Ectodermal cell (in vitro differentiated cells): ENCODE measurements around the gene CCL20.

Source experiments
- H3K27ac ChIP-seq: 2 replicates; pipeline ENCODE4 v1.7.0; 2013; ENCODE audit warnings: mild to moderate bottlenecking, low read depth, low read length; ENCODE audit not compliant: insufficient read depth, poor library complexity, severe bottlenecking
- H3K27me3 ChIP-seq: 2 replicates; pipeline ENCODE4 v1.7.0; 2013; ENCODE audit warnings: mild to moderate bottlenecking, low read length; ENCODE audit not compliant: insufficient read depth, control insufficient read depth, poor library complexity, severe bottlenecking
- H3K36me3 ChIP-seq: one replicate; pipeline ENCODE4 v1.7.0; 2013; ENCODE audit warnings: low read length; ENCODE audit not compliant: control insufficient read depth, insufficient read depth
- H3K4me1 ChIP-seq: one replicate; pipeline ENCODE4 v1.7.0; 2013; ENCODE audit warnings: low read length; ENCODE audit not compliant: control insufficient read depth, insufficient read depth
- H3K4me3 ChIP-seq: 2 replicates; pipeline ENCODE4 v1.7.0; 2013; ENCODE audit warnings: low read depth, low read length, control low read depth; ENCODE audit not compliant: insufficient read depth
- H3K9me3 ChIP-seq: 2 replicates; pipeline ENCODE4 v1.7.0; 2013; ENCODE audit warnings: mild to moderate bottlenecking, low read length, moderate library complexity; ENCODE audit not compliant: control insufficient read depth
- WGBS, 2 experiments: methylation state at CpG; one replicate each; pipeline ENCODE4 v1.1.7; 2013; ENCODE audit warnings: missing lambda C conversion rate in 2 of 2; 5-methylcytosine and 5-hydroxymethylcytosine counted together

CCL20 gene

DNA sequence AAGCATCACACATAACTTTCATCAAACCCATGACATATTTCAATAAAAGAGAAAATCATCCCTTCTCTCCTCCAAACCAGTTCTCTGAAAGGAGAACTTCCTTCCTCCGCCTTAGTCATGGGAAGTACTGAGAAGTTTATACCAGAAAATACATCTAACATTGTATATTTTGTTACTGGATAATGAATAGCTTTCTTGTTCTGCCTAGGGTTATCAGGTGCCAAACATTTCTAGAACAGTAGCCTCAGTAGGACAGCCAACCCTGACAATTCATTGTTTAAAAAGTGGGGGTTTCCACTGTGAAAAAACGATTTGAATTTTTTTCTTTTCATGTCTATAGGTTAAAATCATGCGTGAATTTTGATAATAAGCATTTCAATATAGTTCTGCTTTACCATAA, 41.8 kb downstream of the CCL20 start:
- H3K4me3 ChIP-seq, result no peak overlapping the region
- H3K27me3 ChIP-seq, result no peaks in the 10 kb centered on the region
- H3K36me3 ChIP-seq, result no peaks in the 10 kb centered on the region
- H3K27ac ChIP-seq, result no peak overlapping the region
- H3K9me3 ChIP-seq, result no peaks in the 10 kb centered on the region
- no peaks in the 10 kb centered on the region for H3K4me1 ChIP-seq
- 0 to 69% methylated on average over 1 to 2 of the region's 3 CpGs for WGBS, 2 experiments

DNA sequence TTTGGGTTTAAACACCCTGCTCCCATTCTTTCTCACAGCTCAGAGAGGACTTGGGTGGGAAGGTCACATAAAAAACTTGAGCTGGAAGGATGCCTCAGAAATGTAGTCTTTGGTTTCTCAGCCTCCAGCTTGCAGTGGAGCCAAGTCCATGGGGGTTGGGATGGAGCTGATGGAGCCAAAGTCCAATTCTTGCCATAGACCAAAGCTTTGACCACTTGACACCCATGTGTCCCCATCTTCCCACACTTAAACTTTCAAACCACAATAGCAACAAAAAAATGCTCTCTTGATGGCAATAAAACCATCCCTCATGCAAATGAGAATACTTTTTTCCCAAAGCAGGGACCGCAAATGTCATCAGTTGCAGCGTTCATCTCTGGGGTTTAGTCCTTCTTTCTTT, 43.1 kb downstream of the CCL20 start:
- Histone ChIP-seq H3K4me1 (no peaks in the 10 kb centered on the region), H3K27me3 (no peaks in the 10 kb centered on the region), H3K36me3 (no peaks in the 10 kb centered on the region), H3K4me3 (no peak overlapping the region), H3K27ac (no peak overlapping the region), H3K9me3 (no peaks in the 10 kb centered on the region)
- WGBS, 2 experiments, result 96 to 100% methylated on average over 2 of the region's 2 CpGs

DNA sequence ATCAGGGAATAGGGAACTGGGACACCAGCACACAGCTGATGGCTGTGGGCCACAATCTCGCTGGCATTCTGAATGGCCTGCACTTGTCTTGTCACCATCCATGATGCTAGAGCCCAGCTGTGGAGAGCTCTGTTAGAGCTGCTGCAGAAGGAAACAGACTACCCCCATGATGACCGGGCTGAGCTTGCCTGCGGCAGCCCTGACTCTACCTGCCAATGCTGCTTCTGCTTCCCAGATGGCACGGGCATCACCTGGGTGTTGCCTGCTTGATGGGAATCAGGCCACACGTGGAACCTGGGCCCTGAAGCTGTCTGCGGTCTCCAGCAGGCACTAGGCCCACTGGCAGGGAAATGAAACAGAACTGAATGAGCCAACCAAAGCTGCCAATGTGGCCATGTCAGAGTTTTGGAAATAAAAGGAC, 46.6 kb downstream of the CCL20 start:
- 92% methylated on average over 6 of the region's 6 CpGs for WGBS, 2 experiments
- Histone ChIP-seq H3K9me3 (no peaks in the 10 kb centered on the region), H3K36me3 (no peaks in the 10 kb centered on the region), H3K27ac (no peak overlapping the region), H3K27me3 (no peaks in the 10 kb centered on the region), H3K4me3 (no peak overlapping the region), H3K4me1 (no peaks in the 10 kb centered on the region)

DNA sequence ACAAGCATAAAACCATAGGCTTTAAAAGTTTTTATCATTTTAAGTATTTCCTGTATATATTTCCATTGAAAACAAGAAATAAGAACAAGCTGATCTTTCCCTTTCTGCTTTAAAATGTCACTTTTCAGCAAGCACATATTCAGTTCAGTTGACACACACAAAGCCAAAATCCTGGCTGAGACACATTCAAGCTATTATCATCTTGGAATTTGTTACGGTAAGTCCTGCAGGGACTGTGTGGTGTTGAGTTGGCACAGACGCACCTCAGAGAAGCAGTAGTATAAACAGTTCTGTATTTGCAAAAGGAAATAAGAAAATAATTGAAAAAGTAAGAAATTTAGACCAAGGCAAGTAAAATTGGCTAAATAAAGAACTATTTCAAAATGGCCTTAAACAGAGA, 47.4 kb downstream of the CCL20 start:
- H3K27me3 ChIP-seq, result no peaks in the 10 kb centered on the region
- 96 to 100% methylated on average over 2 of the region's 2 CpGs for WGBS, 2 experiments
- no peak overlapping the region for H3K4me3 ChIP-seq
- no peak overlapping the region for H3K27ac ChIP-seq
- H3K9me3 ChIP-seq, result no peaks in the 10 kb centered on the region
- H3K36me3 ChIP-seq, result no peaks in the 10 kb centered on the region
- no peaks in the 10 kb centered on the region for H3K4me1 ChIP-seq

DNA sequence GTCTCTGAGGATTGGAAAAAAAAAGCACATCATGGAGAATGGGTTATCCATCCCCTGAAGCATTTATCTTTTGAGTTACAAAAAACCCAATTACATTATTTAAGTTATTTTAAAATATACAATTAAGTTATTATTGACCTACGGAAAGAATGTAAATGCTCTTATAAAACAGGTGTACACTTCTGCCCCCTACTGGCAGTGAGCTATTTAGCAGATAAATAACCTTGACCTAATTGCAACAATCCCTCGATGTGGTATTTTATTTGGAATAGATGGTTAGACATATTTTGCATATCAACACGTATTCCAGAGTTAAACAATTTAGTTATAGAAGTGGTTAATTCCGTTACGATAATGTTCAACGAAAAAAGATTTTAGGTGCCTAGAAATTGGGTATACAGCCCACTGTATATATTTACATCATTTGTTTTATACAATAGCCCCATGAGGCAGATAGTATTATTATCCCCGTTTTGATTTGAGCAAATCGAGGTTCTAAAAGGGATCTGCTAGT, 48.6 kb downstream of the CCL20 start:
- Histone ChIP-seq H3K27me3 (no peaks in the 10 kb centered on the region), H3K4me3 (no peak overlapping the region), H3K9me3 (no peaks in the 10 kb centered on the region), H3K27ac (no peak overlapping the region), H3K36me3 (no peaks in the 10 kb centered on the region), H3K4me1 (no peaks in the 10 kb centered on the region)
- 21 to 56% methylated on average over 2 to 7 of the region's 8 CpGs for WGBS, 2 experiments

DNA sequence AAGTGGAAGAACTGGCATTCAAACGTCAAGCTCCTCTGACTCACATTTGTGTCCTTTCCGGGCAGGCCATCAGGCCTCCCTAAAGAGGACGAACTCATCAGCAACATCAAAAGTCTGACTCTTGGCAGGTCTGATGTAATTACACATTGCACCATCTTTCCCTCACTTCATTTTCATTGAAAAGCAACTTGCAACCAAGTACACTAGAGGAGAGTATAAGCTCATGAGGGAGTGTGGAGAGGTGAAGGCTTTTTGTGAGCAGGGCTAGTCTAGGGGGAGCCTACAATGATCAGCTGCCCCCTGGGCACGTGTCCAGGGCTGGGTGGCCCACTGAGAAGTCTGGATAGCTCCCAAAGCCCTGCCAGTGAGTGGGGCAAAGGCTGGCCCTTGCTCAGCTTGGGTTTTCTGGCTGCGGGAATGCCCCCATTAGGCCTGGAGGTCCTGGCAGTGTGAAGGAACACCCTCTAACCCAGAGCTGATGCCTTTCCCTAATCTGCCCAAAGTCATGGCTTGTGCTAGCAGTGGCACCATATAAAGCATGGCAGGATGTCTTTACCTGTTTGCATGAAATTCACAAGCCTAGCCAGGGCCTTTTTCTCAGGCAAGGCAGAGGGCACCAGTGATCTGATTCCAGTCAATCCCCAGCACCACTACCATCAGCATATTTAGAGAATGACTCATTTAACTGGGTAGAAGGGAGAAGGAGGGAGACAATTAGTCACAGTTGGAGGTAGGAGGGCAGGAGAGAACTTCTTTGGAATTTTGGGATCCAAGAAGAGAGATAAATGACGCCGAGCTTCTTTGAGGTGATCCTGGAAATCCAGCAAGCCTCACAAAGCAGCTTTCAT, 49.3 kb downstream of the CCL20 start:
- Histone ChIP-seq H3K4me1 (no peaks in the 10 kb centered on the region), H3K36me3 (no peaks in the 10 kb centered on the region), H3K9me3 (no peaks in the 10 kb centered on the region), H3K27me3 (no peaks in the 10 kb centered on the region), H3K4me3 (no peak overlapping the region), H3K27ac (no peak overlapping the region)
- 64 to 71% methylated on average over 7 of the region's 7 CpGs for WGBS, 2 experiments

DNA sequence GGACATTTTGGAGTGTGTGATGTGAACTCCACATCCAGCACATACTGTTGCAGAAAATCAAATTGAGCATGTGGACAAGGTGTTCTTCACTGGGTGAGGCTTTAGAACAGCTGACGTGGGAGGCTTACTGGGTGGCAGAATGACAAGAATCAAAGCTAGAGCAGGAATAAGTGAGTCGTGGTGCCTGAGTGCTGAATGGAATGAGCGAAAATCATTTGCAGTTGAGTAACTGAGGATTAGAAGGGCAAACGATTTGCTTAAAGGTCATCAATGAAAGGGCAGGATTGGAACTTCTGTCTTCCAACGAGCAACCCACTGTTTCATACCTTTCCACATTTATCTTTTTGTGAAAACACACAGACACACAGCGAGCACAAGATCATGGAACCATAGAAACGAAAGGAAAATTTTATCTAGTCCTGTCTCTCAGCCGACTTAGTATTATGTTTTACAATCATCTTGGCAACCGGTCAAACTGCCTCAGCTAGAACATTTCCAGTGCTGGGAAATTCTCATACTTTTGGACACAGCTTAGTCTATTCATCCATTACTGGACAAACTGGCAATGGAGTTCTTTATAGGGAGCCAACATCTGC, 50.6 kb downstream of the CCL20 start:
- WGBS, 2 experiments, result 82 to 84% methylated on average over 9 of the region's 9 CpGs
- Histone ChIP-seq H3K27me3 (no peaks in the 10 kb centered on the region), H3K4me1 (no peaks in the 10 kb centered on the region), H3K36me3 (no peaks in the 10 kb centered on the region), H3K4me3 (no peak overlapping the region), H3K27ac (no peak overlapping the region), H3K9me3 (no peaks in the 10 kb centered on the region)

DNA sequence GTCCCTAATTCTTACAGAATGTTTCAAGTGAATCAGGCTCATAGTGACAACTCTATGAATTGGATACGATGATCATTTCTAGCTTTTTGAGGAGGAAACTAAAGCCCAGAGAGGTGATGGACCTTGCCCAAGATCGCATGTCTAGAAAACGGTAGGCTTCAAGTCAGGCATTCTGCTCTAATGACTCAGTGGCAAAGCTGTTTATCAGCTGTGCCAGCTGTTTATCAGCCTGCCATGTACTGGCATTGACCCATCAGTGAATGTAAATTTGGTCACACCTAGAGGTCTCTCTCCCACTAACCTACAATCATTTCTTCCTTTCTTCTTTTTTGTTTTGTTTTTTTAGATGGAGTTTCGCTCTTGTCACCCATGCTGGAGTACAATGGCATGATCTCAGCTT, 51.6 kb downstream of the CCL20 start:
- H3K27me3 ChIP-seq, result no peaks in the 10 kb centered on the region
- H3K4me1 ChIP-seq, result no peaks in the 10 kb centered on the region
- 93 to 96% methylated on average over 4 of the region's 4 CpGs for WGBS, 2 experiments
- H3K36me3 ChIP-seq, result no peaks in the 10 kb centered on the region
- H3K4me3 ChIP-seq, result no peak overlapping the region
- H3K27ac ChIP-seq, result no peak overlapping the region
- H3K9me3 ChIP-seq, result no peaks in the 10 kb centered on the region
